Stimulated activated memory B cell treated with anti-CD40 and anti-IgM and Interleukin-4, amounts not matched to agents 10 μg/mL and 1 μg/mL and 100 μg/mL, for 72 hours (primary cell): Measurements from ENCODE around the gene TSPO.

Experiments used
- ATAC-seq: fragments of 150-1000 bp; cut with Tn5 transposase; 2 replicates; pipeline ENCODE4 v1.10.0; 2021
- H3K27ac Mint-ChIP-seq: one replicate; pipeline ENCODE4 v1.8.0; 2022; ENCODE audit warnings: mild to moderate bottlenecking, mixed read lengths
- H3K27me3 Mint-ChIP-seq: one replicate; pipeline ENCODE4 v1.8.0; 2022; ENCODE audit warnings: mixed read lengths
- H3K36me3 Mint-ChIP-seq: one replicate; pipeline ENCODE4 v1.8.0; 2022; ENCODE audit warnings: mixed read lengths
- H3K4me1 Mint-ChIP-seq: one replicate; pipeline ENCODE4 v1.8.0; 2022; ENCODE audit warnings: mixed read lengths
- H3K4me3 Mint-ChIP-seq: one replicate; pipeline ENCODE4 v1.8.0; 2022; ENCODE audit warnings: mild to moderate bottlenecking, moderate library complexity, mixed read lengths
- H3K9me3 Mint-ChIP-seq: one replicate; pipeline ENCODE4 v1.8.0; 2022; ENCODE audit warnings: mixed read lengths

The TSPO gene

GRCh38 chr22:43188829-43189545, 37.6 kb downstream of the TSPO start:
- H3K9me3 Mint-ChIP-seq: peaks cover 4% of the 10 kb centered on the region

DNA sequence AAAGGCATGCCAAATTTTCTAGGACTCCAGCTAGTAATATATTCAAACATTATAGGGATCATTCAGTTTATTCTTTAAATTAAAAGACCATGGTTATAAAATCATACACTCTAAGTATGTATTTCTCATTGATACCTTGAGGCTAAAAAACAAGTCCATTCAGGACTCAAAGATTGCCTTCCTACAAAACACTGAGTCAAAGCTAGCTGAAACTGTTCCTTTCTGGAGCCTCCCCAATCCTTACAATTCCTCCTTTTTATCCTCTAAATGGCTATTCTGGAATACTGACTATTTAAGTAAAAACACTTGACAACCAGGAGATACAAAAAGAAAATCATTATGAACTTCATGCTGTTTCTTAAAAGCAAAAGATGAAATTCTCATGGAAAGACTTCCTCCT, 40.5 kb downstream of the TSPO start:
- no peak overlapping the region for H3K27ac Mint-ChIP-seq

More at GRCh38 chr22:43188829-43189545, 37.6 kb downstream of the TSPO start:
- H3K27me3 Mint-ChIP-seq: no peaks in the 10 kb centered on the region
- peak overlapping the region; percentile 13 for H3K4me3 Mint-ChIP-seq
- peak overlapping the region; percentile 9 for H3K27ac Mint-ChIP-seq
- H3K4me1 Mint-ChIP-seq: peaks cover 25% of the 10 kb centered on the region
- H3K36me3 Mint-ChIP-seq: peaks cover 6% of the 10 kb centered on the region
- ATAC-seq: no peak

DNA sequence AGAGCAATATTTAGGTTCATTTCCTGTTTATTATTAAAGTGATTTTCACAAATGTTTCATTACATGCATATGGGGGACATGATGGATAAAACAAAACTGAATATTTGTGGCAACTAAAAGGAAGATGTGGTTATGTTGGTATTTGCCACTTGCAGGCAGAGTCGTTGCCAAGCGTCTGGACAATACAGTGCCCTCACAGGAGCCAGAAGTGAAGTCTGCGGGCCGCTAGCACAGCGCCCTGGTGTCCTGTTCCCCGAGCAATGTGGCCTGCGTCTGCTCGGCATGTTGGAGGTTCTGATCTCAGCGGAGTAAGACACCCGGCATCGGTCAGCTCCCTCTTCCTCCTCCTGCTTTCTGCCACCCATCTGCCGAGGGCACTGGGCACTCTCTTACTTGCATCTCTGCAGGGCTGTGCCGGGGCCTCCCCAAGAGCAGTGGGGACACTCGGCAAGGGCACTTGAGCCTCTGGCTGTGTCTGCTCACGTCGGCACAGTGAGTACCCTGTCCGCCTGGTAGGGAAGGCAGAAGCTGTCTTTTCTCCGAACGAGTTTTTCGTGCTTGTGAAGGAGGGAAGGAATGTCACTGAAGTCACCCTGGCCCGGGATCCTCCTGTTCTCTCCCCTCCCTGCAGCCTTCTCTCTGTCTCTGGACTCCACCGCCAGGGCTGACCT, 46.0 kb downstream of the TSPO start:
- Mint-ChIP-seq H3K4me3 (no peak overlapping the region), H3K9me3 (no peaks in the 10 kb centered on the region), H3K36me3 (no peaks in the 10 kb centered on the region), H3K4me1 (no peaks in the 10 kb centered on the region), H3K27me3 (peaks cover 40% of the 10 kb centered on the region), H3K27ac (no peak overlapping the region)
- ATAC-seq: no peak

More for the DNA sequence above, 40.5 kb downstream of the TSPO start:
- Mint-ChIP-seq H3K4me3 (no peak overlapping the region), H3K9me3 (peaks cover 4% of the 10 kb centered on the region), H3K27me3 (no peaks in the 10 kb centered on the region), H3K36me3 (no peaks in the 10 kb centered on the region), H3K4me1 (peaks cover 4% of the 10 kb centered on the region)
- no peak for ATAC-seq

DNA sequence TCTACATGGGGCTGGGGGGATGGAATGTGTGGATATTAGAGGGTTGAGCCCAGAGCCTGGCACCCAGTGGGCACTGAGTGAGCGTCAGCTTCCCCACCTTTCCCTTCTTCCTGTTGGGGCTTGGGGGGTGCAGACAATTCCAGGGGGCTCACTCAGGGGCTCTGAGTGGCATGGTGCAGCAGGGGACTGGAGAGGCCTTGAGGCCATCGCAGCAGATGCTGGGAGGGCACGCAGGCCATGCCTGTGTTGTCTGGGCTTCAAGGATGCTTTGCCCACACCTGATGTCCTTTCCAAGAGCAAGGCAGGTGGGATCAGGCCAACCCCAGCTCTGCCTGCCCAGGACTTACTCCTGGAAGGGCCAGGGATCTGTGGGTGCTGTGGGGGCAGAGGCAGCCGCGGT, 46.8 kb downstream of the TSPO start:
- Mint-ChIP-seq H3K27me3 (peaks cover 40% of the 10 kb centered on the region), H3K9me3 (no peaks in the 10 kb centered on the region), H3K27ac (no peak overlapping the region), H3K4me1 (no peaks in the 10 kb centered on the region), H3K36me3 (no peaks in the 10 kb centered on the region), H3K4me3 (no peak overlapping the region)
- ATAC-seq: no peak

GRCh38 chr22:43198936-43199335, 47.6 kb downstream of the TSPO start:
- Mint-ChIP-seq H3K4me3 (no peak overlapping the region), H3K36me3 (no peaks in the 10 kb centered on the region), H3K27me3 (peaks cover 40% of the 10 kb centered on the region), H3K4me1 (no peaks in the 10 kb centered on the region), H3K27ac (no peak overlapping the region), H3K9me3 (no peaks in the 10 kb centered on the region)
- ATAC-seq: no peak

DNA sequence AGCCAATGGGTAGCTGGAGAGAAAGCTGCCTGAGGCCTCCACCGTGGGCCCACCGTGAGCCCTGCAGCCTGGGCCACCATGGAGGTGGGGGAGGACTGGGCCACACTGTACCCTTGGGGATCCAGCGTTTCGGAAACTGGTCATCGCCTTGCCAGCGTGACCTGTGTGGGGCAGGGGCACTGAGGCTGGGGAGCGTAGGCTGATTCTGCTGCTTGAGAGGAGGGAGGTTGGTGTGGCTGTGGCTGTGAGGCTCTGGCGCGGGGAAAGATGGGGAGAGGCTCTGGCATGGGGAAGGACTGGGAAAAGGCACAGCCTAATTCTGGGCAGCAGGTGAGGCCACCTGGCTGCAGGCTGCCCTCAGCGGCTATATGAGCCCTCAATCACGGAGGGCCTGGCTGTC, 48.2 kb downstream of the TSPO start:
- Mint-ChIP-seq H3K9me3 (no peaks in the 10 kb centered on the region), H3K36me3 (no peaks in the 10 kb centered on the region), H3K27ac (no peak overlapping the region), H3K4me3 (no peak overlapping the region), H3K4me1 (no peaks in the 10 kb centered on the region), H3K27me3 (peaks cover 40% of the 10 kb centered on the region)
- ATAC-seq: no peak

DNA sequence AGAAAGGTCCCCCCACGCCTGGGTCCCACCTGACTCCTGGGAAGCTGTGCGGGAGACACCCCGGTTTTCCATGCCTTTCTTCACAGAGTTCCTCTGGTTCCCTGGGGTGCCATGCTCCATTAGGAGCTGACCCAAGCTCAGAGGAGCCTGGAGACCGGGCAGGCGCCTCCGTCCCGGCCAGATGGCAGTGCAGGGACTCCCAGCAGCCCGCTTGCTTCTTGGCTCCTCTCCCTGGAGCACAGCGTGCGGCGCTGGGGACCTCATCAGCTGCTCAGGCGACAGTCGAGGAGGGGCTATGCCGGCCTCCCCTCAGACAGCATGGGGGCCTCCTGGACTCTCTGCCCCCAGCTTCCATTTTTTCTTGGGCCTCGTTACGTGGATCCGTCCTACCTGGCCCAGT, 48.7 kb downstream of the TSPO start:
- Mint-ChIP-seq H3K4me1 (no peaks in the 10 kb centered on the region), H3K27ac (no peak overlapping the region), H3K4me3 (no peak overlapping the region), H3K27me3 (peaks cover 40% of the 10 kb centered on the region), H3K36me3 (no peaks in the 10 kb centered on the region), H3K9me3 (no peaks in the 10 kb centered on the region)
- ATAC-seq: no peak

- Mint-ChIP-seq H3K27ac (no peak overlapping the region), H3K27me3 (peaks cover 40% of the 10 kb centered on the region), H3K9me3 (no peaks in the 10 kb centered on the region), H3K36me3 (no peaks in the 10 kb centered on the region), H3K4me3 (no peak overlapping the region), H3K4me1 (no peaks in the 10 kb centered on the region)
- no peak for ATAC-seq
These were observed 49.2 kb downstream of the TSPO start for GRCh38 chr22:43200555-43200954.

- no peak for ATAC-seq
- peaks cover 5% of the 10 kb centered on the region for H3K9me3 Mint-ChIP-seq
- peaks cover 51% of the 10 kb centered on the region for H3K27me3 Mint-ChIP-seq
- H3K36me3 Mint-ChIP-seq: no peaks in the 10 kb centered on the region
- H3K27ac Mint-ChIP-seq: no peak overlapping the region
- H3K4me3 Mint-ChIP-seq: no peak overlapping the region
- H3K4me1 Mint-ChIP-seq: peaks cover 9% of the 10 kb centered on the region
These were observed 50.3 kb downstream of the TSPO start for GRCh38 chr22:43201486-43202219.

DNA sequence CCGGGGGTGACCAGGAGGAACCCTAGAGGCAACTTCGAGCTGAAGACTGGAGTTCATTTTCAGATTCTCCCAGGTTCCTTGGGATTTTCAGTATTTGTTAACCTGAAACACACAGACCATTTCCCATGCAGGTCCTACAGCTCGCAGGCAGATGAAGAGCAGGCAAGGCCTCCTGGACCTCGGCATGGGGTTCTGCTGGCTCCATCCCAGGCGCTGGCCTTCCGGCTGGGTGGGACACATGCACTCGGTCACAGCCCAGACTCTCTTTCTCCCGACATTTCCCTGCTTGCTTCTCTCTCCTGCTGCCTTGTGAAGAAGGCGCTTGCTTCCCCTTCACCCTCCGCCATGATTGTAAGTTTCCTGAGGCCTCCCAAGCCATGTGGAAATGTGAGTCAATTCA, 51.0 kb downstream of the TSPO start:
- H3K27ac Mint-ChIP-seq: no peak overlapping the region
- ATAC-seq: no peak
- peaks cover 10% of the 10 kb centered on the region for H3K4me1 Mint-ChIP-seq
- H3K4me3 Mint-ChIP-seq: no peak overlapping the region
- peaks cover 5% of the 10 kb centered on the region for H3K9me3 Mint-ChIP-seq
- H3K27me3 Mint-ChIP-seq: peaks cover 53% of the 10 kb centered on the region
- H3K36me3 Mint-ChIP-seq: no peaks in the 10 kb centered on the region

- Mint-ChIP-seq H3K4me3 (no peak overlapping the region), H3K27ac (no peak overlapping the region), H3K9me3 (peaks cover 5% of the 10 kb centered on the region), H3K27me3 (peaks cover 53% of the 10 kb centered on the region), H3K36me3 (no peaks in the 10 kb centered on the region), H3K4me1 (peaks cover 15% of the 10 kb centered on the region)
- no peak for ATAC-seq
These were observed 51.5 kb downstream of the TSPO start for GRCh38 chr22:43202756-43203410.

GRCh38 chr22:43203471-43203981, 52.2 kb downstream of the TSPO start:
- no peak overlapping the region for H3K27ac Mint-ChIP-seq
- peaks cover 5% of the 10 kb centered on the region for H3K9me3 Mint-ChIP-seq
- peaks cover 15% of the 10 kb centered on the region for H3K4me1 Mint-ChIP-seq
- H3K36me3 Mint-ChIP-seq: no peaks in the 10 kb centered on the region
- H3K27me3 Mint-ChIP-seq: peaks cover 53% of the 10 kb centered on the region
- no peak overlapping the region for H3K4me3 Mint-ChIP-seq
- no peak for ATAC-seq

- peaks cover 53% of the 10 kb centered on the region for H3K27me3 Mint-ChIP-seq
- H3K36me3 Mint-ChIP-seq: no peaks in the 10 kb centered on the region
- peaks cover 5% of the 10 kb centered on the region for H3K9me3 Mint-ChIP-seq
- peak; percentile 11 for ATAC-seq
- H3K4me3 Mint-ChIP-seq: no peak overlapping the region
- peaks cover 15% of the 10 kb centered on the region for H3K4me1 Mint-ChIP-seq
- no peak overlapping the region for H3K27ac Mint-ChIP-seq
These were observed 53.9 kb downstream of the TSPO start for GRCh38 chr22:43205261-43205691.

- H3K4me3 Mint-ChIP-seq: no peak overlapping the region
- H3K4me1 Mint-ChIP-seq: peaks cover 15% of the 10 kb centered on the region
- H3K9me3 Mint-ChIP-seq: peaks cover 5% of the 10 kb centered on the region
- peak; percentile 34 for ATAC-seq
- H3K27ac Mint-ChIP-seq: no peak overlapping the region
- peaks cover 53% of the 10 kb centered on the region for H3K27me3 Mint-ChIP-seq
- no peaks in the 10 kb centered on the region for H3K36me3 Mint-ChIP-seq
These were observed 54.6 kb downstream of the TSPO start for GRCh38 chr22:43205748-43206508.
